GM18907 (cell line): Measurements from ENCODE around the gene HAND1.

Source experiments
- ATAC-seq: cut with Tn5 transposase; IDR thresholded peaks from one replicate; pipeline ENCODE4 v1.9.1; 2021; ENCODE audit warnings: mild to moderate bottlenecking, moderate library complexity; ENCODE audit not compliant: unreplicated experiment

The HAND1 gene

DNA sequence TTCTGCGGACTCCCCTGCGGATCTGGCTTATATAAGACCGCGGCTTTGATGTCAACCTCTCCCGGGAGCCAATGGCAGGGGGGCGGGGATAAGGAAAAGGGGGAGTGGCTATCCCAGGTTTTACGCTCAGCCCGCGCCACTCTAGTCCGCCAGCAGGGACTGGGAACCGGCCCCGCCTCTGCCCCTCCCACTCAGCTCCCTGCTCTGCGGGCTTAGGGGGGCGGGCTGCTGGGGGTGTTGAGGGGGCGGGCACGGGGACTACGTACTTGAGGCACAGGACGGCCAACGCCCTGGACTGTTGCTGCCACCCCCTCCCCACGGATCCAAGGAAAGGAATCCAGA, at the start of gene HAND1:
Gene HAND1, minus strand, starts transcription at position 4 of the 342 bp plus-strand sequence. CDS start 219 bp downstream, outside the sequence.
- no peak for ATAC-seq

DNA sequence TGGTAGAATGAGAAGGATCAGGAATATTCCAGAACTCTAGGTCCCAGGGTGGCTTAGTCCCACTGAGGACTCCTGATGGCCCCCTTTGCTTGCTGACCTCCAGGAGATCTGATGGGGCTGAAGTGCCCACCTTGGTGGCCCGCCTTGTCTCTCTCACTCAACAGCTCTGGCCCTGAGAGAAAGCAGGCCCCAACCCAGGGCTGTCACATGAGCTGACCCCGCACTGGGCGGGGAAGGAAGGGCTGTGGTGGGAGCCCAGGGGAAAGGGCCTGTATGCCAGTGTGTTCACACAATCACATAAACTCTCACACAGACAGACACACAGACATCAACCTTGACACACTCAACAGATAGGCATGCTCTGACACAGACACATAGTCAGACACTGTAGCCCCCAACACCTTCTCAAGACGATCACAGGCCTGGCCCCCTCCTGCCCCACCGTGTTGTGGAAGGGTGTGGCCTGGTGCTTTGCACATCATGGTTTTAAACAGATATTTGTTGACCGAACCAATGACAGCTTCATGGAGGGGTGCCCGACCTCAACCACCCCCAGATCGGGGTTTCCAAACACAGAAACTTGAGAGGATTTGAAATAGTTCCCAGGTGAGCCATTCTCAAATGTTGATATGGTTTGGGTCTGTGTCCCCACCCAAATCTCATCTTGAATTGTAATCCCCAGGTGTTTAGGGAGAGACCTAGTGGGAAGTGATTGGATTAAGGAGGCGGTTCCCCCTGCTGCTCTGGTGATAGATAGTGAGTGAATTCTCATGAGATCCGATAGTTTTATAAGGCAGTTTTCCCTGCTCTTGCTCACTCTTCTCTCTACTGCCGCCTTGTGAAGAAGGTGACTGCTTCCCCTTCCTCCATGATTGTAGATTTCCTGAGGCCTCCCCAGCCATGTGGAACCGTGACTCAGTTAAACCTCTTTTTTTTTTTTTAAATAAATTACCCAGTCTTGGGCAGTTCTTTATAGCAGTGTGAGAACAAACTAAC, 48.5 kb upstream of the HAND1 start:
- no peak for ATAC-seq

DNA sequence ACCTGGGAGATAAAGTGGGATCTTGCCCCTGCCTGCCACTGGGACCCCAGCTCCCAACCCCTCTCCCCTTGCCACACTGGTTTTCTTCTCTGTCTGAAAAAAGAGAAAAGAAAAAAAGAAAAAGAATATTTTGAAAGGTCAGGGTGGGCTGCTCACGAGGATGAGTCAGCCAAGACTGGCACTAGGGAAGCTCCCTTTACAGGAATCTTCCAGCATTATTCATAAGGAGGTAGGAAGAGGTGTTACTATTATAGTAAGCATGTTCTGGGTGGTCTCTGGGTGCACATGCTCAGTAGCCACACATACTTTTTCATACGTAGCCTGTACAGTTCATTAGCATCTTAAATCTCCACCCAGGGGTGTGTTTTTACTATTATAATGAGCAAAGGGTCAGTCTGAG, 46.8 kb upstream of the HAND1 start:
- ATAC-seq, result no peak

DNA sequence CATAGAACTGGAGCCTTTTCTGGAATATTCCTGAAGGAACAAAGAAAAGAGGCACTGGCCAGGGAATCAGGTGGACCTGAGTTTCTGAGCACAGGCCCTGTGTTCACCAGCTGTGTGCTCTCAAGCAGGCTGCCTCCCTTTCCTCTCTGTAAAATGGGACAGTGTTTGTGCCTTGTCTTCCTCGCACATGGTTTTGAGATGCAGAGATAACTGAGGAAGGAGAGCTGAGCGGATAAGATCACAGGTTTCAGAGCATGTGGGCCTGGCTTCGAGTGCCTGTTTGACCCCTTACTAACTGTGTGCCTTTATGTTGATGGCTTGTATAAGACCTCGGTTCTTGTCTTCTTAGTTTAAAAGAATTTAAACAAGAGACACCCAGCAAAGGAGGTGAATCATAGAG, 46.2 kb upstream of the HAND1 start:
- no peak for ATAC-seq

DNA sequence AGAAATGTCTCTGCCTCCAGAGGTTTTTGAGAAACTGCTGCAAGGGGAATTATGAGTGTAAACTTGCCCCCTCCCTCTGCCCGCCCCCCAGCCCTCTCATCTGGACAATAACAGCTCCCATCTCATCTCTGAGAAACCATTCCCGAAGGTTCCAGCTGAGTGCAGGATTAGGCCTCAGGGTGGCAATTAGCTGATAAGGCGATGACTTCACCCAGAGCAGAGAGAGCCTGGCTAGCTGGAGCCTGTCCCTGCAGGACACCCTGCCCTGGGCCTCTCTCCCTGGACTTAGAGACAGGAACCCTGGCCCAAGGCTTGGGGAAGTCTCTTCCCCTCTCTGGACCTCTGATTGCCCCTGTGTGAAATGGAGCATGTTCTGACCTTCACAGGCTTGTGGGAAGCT, 45.7 kb upstream of the HAND1 start:
- no peak for ATAC-seq

DNA sequence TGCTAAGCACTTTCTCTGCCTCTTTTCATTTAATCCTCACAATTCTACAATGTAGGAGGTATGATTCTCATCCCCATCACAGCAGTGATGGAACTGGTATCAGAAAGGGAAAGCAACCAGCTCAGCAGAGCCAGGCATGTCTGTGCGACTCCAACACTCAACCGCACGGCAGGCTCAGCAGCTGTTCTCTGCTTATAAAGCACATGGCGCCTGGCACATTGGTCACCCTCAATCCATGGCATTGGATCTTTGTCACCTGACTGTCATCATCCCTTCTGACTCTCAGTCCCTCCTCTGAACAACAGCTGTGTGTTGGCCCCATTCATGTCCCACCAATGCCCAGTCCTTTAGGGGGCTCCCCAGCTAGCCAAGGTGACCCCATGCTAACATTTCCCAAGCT, 45.1 kb upstream of the HAND1 start:
- no peak for ATAC-seq

DNA sequence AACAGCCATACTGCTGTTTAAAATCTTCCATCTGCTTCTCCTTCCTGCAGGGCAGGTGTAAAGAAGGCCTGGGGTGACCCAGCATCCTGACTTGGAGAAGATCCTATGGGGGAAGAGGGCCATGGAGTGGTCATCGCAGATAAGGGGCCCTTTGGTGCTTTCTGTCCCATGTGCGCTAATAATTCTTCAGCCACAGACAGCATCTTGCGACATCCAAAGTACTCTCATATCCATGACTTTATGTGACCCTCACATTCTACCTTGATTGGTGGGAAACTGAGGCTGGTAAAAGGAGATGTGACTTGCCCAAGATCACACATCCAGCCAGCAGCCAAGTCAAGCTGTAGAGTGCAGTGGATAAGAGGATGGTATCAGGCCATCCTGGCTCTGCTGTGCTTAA, 44.3 kb upstream of the HAND1 start:
- ATAC-seq, result no peak

DNA sequence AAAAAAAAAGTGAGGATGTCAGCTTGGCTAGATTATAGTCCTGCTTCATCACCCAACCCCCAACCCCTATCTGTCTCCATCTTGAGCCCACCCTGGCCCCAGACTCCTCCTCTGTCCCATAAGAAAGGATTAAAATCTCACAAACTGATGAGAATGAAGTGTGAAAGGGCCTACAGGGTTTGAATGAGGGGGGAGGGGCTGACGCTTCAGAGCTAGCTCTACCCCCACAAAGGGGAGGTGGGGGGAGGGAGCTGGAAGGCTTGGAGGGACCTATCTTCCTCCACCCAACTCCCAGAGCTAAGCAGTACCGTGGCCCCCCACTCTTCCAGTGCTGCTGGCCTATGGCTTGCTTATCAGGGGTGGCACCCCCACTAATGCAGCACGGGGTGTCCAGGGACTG, 43.7 kb upstream of the HAND1 start:
- no peak for ATAC-seq

DNA sequence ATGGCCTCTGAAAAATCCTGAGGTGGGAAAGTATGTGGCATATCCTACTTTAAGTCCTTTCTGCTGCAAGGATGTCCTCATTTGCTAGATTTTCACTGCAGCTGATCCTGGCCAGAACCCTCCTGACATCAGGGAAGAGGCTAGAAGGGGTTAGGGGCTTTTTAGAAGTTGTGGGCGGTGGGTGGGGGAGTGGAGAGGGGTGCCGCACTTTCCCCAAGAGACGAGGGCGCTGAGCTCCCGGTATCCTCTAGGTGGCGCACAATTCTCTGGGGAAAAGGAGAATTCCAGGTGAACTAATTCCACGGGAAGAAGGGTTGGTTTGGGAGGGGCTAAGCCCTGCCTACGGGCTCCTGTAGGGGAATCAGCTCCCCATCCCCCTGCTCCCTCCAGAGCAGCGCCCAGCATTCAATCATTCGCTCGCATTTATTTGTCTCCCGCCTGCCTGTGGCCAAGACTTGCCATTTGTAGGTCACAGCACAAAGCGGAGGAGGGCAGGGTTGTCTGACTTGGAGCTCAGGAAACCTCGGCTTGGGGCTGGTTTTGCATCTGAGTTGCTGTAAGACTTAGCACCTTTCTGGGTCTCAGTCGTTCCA, 42.9 kb upstream of the HAND1 start:
- no peak for ATAC-seq

DNA sequence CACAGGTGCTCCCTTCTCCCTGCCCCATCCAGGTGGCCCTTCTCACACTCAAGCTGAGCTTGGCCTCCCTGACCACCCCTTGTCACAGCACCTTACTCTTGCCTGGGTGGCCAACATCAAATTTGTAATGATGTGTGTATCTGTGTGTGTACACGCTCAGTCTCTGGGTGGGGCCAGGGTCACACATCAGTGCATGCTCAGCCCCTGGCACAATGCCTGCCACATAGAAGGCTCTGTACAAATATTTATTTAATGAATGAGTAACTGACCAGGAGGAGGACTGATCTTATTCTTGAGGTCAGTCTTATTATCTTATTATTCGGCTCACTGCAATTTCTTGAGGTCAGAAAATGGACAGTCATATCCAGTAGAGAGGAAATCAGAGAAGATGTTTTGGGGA, 41.3 kb upstream of the HAND1 start:
- no peak for ATAC-seq

DNA sequence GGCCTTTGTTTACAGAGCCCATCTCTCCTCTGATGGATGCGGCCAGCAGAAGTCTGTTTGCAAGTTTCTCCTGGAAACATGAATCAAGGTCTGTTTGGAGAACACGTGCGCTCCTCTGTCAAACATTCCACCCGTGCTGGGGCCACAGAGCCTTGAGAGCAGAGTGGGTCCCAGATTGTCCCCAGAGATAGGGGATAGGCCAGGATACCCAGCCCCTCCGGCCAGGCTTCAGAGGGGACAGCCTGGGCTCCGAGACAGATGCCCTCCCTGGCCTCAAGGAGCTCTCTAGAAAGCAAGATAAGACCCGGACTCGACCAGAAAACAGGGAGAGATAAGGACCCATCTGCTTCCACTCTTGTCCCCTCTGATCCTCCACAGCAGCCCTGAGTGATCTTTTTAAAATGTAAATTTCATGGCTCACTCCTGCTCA, 40.4 kb upstream of the HAND1 start:
- no peak for ATAC-seq

DNA sequence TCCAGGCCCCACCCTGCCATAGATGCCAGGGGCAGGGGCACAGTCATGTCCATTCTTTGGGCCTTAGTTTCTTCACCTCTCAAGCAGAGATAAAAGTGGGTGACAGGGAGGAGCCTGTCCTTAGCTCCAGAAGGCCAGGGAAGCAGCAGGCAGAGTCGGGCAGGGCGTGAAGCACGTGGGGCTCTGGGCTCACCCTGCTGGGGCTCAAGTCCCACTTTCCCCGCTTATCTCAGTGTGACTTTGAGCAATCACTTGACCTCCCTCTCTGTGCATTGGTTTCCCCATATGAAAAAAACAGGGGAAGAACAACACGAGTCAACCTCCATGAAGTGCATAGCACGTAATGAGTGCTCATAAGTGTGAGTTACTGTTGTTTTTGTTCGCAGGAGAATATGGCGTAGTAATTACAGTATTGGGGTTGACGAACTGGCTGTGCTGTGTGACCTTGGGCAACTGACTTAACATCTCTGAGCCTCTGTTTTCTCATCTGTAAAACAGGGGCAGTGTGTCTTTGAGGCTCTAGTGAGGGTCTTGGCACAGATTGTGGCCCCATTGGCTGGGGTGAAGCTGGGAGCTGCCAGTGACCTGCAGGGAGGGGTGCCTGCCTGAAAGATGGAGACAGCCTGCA, 39.9 kb upstream of the HAND1 start:
- no peak for ATAC-seq

DNA sequence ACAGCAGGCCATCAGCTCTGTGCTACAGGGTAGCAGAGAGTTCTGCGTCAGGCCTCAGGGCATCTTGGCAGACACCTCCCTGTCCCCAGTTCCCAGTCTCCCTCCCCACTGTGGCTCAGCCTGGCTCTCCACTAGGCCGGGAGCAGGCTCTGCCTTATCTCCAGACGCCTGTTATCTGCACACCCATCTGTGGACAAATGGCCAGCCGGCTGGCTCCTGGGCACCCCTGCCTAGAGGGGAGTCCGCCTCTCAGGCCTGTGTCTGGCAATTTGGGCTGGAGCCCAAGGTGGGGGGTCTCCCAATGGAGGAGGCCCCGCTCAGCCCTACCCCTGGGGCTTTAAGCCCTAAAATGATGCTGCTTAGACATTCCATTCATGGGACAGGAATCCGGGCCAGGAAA, 39.2 kb upstream of the HAND1 start:
- ATAC-seq, result no peak

DNA sequence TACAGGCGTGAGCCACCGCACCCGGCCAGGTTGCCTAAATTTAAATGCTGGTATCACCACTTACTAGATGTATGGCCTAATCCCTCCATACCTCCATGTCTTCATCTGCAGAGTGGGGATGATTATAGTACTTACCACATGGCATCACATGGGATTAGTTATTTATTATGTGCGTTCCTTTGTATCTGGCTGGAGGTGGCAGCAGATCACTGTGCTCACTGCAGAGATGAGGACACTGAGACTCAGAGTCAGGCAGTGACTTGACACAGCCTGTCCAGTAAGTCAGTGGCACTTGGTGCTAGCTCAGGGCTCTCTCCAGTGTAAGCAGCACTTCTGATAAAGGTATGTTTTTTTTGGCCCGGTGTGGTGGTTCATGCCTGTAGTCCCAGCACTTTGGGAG, 38.4 kb upstream of the HAND1 start:
- ATAC-seq, result no peak

DNA sequence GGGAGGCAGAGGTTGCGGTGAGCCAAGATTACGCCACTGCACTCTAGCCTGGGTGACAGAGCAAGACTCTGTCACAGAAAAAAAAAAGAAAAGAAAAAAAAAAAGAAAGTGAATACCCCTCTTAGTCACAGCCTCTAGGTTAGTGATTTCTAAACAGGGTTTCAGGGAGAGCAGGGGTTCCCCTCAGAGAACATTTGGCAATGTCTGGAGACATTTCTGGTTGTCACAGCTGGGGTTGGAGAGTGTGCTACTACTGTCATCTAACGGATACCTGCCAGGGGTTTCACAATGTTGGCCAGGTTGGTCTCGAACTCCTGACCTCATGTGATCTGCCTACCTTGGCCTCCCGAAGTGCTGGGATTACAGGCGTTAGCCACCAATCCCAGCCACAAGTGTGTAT, 37.5 kb upstream of the HAND1 start:
- peak; percentile 85 for ATAC-seq

DNA sequence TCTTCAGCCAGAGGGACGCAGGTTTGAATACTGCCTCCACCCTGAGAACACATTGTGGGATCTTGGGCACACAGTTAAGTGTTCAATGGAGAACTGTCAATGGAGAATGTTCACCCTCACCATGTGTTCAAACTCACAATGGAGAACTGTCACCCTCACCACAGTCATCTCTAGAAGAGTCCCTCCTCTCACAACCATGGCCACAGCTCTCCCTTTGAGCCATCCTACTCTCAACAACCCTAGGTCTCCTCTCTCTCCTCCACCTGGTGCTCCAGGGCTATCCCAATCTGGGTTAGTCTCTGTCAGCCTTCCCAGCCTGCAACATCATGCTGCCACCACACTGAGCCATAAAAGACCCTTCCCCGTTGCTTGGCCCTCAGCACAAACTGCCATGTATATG, 36.3 kb upstream of the HAND1 start:
- ATAC-seq, result peak; percentile 34

DNA sequence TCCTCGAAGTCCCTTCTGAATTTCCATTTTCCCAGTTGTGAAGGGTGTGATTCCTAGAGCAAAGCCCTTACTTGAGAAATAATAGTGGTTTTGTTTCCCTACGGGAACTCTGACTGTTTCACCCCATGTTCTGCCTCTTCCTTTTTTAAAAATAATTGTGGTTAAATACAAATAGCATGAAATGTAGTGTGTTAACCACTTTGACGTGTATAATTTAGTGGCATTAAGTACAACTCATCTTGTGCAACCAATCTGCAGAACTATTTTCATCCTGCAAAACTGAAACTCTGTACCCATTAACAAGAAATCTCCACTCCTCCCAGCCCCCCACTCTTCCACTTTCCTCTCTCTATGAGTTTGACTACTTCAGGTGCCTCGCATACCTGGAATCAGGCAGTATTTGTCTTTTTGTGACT, 35.6 kb upstream of the HAND1 start:
- no peak for ATAC-seq

DNA sequence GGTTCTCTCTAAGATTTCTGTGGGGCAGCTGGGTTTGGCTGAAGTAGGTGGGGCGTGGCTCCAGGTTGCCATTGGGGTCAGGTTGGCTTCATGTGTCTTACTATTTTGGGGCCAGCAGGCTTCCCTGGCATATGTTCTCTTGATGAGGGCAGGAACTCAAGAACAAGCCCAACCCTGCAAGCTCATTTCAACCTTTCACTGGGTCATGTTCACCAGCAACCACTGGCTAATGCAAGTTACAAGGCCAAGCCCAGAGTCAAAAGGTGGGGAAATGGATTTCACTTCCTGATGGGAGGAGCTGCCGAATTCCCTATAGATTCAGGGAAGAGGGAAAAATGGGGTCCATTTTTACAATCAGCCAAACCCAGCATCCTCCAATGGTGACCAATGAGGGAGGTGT, 34.0 kb upstream of the HAND1 start:
- ATAC-seq, result no peak

DNA sequence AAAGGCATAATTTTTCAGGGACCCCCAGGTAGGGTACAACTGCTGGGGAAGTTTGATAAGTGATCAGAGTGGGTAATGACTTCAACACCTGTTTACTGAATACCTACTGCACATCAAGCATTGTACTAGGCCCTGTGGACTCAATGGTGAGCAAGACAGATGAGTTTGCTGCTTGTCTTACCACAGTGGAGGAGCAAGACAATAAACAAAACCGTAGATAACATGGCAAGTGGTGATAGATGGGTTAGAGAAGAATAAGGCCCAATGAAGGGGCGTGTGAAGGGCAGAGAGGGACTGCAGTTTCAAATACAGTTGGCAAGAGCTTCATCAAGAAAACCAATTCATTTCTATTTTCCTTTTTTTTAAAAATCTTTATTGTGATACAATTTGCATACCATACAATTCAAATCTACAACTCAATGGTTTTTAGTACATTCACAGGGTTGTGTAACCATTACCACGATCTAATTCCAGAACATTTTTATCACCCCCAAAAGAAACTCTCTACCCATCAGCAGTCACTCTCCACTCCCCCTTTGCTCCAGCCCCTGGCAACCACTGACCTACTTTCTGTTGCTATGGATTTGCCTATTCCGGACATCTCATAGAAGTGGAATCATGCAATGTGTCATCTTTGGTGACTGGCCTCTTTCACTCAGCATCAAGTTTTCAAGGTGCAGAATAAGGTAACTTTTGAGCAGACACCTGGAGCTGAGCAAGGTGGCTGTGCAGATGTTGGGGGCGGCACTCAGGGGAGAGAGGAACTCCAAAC, 31.9 kb upstream of the HAND1 start:
- ATAC-seq, result no peak

DNA sequence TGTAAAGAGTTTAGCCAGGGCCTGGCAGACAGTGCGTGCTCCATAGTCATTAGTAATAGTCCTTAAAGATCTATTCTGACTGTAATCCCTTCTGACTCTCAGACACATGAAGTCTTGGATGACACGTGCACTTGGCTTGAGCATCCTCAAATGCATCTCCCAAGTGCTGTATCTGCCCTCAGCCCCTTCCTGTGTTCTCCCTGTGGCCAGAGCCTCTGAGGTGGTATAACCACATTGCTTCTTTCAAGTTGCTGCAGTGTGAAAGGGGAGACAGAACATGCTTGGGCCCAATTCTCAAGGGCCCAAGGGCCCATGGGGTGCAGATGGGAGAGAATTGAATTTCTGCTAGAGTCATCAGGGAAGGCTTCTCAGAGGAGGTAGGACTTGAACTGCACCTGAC, 30.1 kb upstream of the HAND1 start:
- no peak for ATAC-seq

DNA sequence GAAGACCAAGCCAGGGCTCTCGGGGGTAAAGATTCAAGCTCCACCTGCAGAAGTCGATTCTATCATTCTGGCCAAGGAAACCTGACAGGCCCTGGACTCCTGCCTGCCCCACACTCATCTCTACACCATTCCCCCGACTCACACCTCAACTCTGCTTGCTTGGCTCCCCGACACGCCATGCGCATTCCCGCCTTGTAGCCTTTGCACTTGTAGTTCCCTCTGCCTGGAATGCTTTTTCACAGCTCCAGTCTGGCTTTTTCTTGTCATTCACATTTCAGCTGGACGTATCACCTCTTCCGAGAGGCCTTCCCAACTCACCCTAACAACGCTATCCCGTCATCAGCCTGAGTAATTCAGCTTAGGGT, 28.7 kb upstream of the HAND1 start:
- no peak for ATAC-seq
